ENCODE results near the gene IL3. TPM values are rescaled to one million over a fixed set of nuclear protein-coding genes. Genes with fewer than 3 reads are reported as not detected.

Gene IL3
- total RNA-seq, 1 donor from 2014 or later = not detected

DNA sequence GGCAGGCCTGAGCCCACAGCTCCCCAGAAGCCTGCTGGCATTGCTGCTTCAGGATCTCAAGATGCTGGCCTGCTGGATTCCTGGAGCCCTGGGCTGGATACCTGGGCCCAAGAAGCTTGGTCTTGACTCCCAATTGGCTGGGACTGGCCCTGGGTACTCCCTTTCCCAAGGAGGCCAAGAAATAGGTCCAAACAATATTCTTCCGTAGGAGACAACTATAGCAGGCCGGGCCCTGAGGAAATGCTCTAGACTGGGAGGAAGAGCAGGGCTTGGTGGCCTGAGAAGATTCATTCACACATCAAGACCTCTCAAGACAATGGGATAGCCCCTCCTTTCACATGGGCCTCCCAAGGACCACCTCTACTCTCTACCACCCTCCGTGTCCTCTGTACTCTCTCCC, 21.0 kb downstream of the IL3 start:
- Histone ChIP-seq H3F3A (ENCODE audit: low read depth) (no peaks in the 10 kb centered on the region), H3K4me1 (no peaks in the 10 kb centered on the region), H3K79me2 (ENCODE audit: low read depth) (no peaks in the 10 kb centered on the region), H3K9ac (no peak overlapping the region), H3K4me2 (no peak overlapping the region), H3K27me3 (no peaks in the 10 kb centered on the region), H3K27ac (no peak overlapping the region), H3K4me3 (no peak overlapping the region), H4K20me1 (ENCODE audit: low read depth) (no peaks in the 10 kb centered on the region), H3K9me3 (ENCODE audit: low read depth) (no peaks in the 10 kb centered on the region), H2AFZ (replicated peaks) (no peak overlapping the region), H3K36me3 (no peaks in the 10 kb centered on the region)
- H3K27ac Mint-ChIP-seq = no peak overlapping the region
- H3K27me3 Mint-ChIP-seq (ENCODE audit: insufficient read depth, low read depth) = no peaks in the 10 kb centered on the region
- no peak overlapping the region for H3K4me3 Mint-ChIP-seq
- no peak for TF ChIP-seq EZH2phosphoT487 (IDR thresholded peaks at IDR 0.05)
- TF ChIP-seq EZH2 (IDR thresholded peaks at IDR 0.05) = no peak
- TF ChIP-seq, protein P1, sequence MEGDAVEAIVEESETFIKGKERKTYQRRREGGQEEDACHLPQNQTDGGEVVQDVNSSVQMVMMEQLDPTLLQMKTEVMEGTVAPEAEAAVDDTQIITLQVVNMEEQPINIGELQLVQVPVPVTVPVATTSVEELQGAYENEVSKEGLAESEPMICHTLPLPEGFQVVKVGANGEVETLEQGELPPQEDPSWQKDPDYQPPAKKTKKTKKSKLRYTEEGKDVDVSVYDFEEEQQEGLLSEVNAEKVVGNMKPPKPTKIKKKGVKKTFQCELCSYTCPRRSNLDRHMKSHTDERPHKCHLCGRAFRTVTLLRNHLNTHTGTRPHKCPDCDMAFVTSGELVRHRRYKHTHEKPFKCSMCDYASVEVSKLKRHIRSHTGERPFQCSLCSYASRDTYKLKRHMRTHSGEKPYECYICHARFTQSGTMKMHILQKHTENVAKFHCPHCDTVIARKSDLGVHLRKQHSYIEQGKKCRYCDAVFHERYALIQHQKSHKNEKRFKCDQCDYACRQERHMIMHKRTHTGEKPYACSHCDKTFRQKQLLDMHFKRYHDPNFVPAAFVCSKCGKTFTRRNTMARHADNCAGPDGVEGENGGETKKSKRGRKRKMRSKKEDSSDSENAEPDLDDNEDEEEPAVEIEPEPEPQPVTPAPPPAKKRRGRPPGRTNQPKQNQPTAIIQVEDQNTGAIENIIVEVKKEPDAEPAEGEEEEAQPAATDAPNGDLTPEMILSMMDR (IDR thresholded peaks at IDR 0.05) = no peak
- no peaks in the 10 kb centered on the region for H3K4me1 Mint-ChIP-seq
- no peak for DNase-seq (ENCODE audit: low spot score)
- no peaks in the 10 kb centered on the region for H3K9me3 Mint-ChIP-seq
- no peaks in the 10 kb centered on the region for H3K36me3 Mint-ChIP-seq

GRCh38 chr5:132082329-132083023, 22.0 kb downstream of the IL3 start:
- TF ChIP-seq EZH2phosphoT487 (IDR thresholded peaks at IDR 0.05) (no peak), EZH2 (IDR thresholded peaks at IDR 0.05) (no peak)
- TF ChIP-seq, protein P1 (IDR thresholded peaks at IDR 0.05) = no peak
- no peak overlapping the region for H3K27ac Mint-ChIP-seq
- Histone ChIP-seq H3K9ac (no peak overlapping the region), H3K9me3 (ENCODE audit: low read depth) (no peaks in the 10 kb centered on the region), H3F3A (ENCODE audit: low read depth) (no peaks in the 10 kb centered on the region), H2AFZ (replicated peaks) (no peak overlapping the region), H4K20me1 (ENCODE audit: low read depth) (no peaks in the 10 kb centered on the region), H3K4me3 (no peak overlapping the region), H3K27ac (no peak overlapping the region), H3K36me3 (no peaks in the 10 kb centered on the region), H3K4me2 (no peak overlapping the region), H3K79me2 (ENCODE audit: low read depth) (no peaks in the 10 kb centered on the region), H3K4me1 (no peaks in the 10 kb centered on the region), H3K27me3 (no peaks in the 10 kb centered on the region)
- no peaks in the 10 kb centered on the region for H3K36me3 Mint-ChIP-seq
- H3K4me3 Mint-ChIP-seq = no peak overlapping the region
- no peak for DNase-seq (ENCODE audit: low spot score)
- no peaks in the 10 kb centered on the region for H3K27me3 Mint-ChIP-seq (ENCODE audit: insufficient read depth, low read depth)
- H3K4me1 Mint-ChIP-seq = no peaks in the 10 kb centered on the region
- no peaks in the 10 kb centered on the region for H3K9me3 Mint-ChIP-seq

- H3K9me3 Mint-ChIP-seq = no peaks in the 10 kb centered on the region
- no peaks in the 10 kb centered on the region for H4K20me1 ChIP-seq (ENCODE audit: low read depth)
- H3K4me1 ChIP-seq = no peaks in the 10 kb centered on the region
- H3K9me3 ChIP-seq (ENCODE audit: low read depth) = no peaks in the 10 kb centered on the region
- H3F3A ChIP-seq (ENCODE audit: low read depth) = no peaks in the 10 kb centered on the region
- no peak for DNase-seq (ENCODE audit: low spot score)
- H3K27ac ChIP-seq = no peak overlapping the region
- H3K36me3 ChIP-seq = no peaks in the 10 kb centered on the region
- H3K27ac Mint-ChIP-seq = no peak overlapping the region
- no peak overlapping the region for H3K4me3 Mint-ChIP-seq
- H3K4me2 ChIP-seq = no peak overlapping the region
- no peaks in the 10 kb centered on the region for H3K27me3 ChIP-seq
- no peaks in the 10 kb centered on the region for H3K27me3 Mint-ChIP-seq (ENCODE audit: insufficient read depth, low read depth)
- no peaks in the 10 kb centered on the region for H3K36me3 Mint-ChIP-seq
- TF ChIP-seq EZH2phosphoT487 (IDR thresholded peaks at IDR 0.05) (no peak), EZH2 (IDR thresholded peaks at IDR 0.05) (no peak)
- TF ChIP-seq, protein P1 (IDR thresholded peaks at IDR 0.05) = no peak
- H2AFZ ChIP-seq (replicated peaks) = no peak overlapping the region
- H3K4me3 ChIP-seq = no peak overlapping the region
- H3K9ac ChIP-seq = no peak overlapping the region
- no peaks in the 10 kb centered on the region for H3K79me2 ChIP-seq (ENCODE audit: low read depth)
- no peaks in the 10 kb centered on the region for H3K4me1 Mint-ChIP-seq
Measured at GRCh38 chr5:132083071-132083678, 22.7 kb downstream of the IL3 start.
